ENCODE measurements around the gene LPAR3. TPM values are rescaled to one million over a fixed set of nuclear protein-coding genes. Genes with fewer than 3 reads are reported as not detected.

The LPAR3 gene
- polyA plus RNA-seq, 1 of the 3 experiments (the other 2 are of a cell fraction) = 0.08 TPM

DNA sequence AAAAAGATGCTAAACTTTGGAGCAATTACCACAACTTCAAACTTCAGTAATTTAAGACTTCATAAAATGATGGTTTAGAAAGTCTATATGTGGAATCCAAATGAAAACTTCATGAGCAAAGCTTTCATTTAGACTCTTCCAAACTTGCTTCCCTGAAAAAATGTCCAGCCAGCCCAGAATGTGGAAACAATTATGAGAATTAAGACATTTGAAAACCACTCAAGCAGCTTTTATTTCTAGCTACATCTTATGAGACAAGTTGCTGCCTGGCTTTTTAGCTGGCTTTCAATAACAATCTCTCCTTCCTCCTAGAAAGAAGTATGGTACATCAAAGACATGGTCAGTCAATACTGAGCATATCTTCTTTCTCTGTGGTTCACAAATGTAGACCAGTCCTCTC, 21.8 kb downstream of the LPAR3 start (continued):
- TF ChIP-seq, protein P1, sequence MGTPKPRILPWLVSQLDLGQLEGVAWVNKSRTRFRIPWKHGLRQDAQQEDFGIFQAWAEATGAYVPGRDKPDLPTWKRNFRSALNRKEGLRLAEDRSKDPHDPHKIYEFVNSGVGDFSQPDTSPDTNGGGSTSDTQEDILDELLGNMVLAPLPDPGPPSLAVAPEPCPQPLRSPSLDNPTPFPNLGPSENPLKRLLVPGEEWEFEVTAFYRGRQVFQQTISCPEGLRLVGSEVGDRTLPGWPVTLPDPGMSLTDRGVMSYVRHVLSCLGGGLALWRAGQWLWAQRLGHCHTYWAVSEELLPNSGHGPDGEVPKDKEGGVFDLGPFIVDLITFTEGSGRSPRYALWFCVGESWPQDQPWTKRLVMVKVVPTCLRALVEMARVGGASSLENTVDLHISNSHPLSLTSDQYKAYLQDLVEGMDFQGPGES (IDR thresholded peaks at IDR 0.05; ENCODE audit: low read depth, low read length) = no peak
- no peak for TF ChIP-seq JUND (IDR thresholded peaks at IDR 0.05)

- Histone ChIP-seq H3K36me3 (replicated peaks in 1 of 2; ENCODE audit: control insufficient read depth in 1 of 2, insufficient read depth in 2 of 2, low read length in 1 of 2) (no peaks in the 10 kb centered on the region), H3K4me3 (ENCODE audit: low read depth in 2 of 2, low read length in 1 of 2) (no peak overlapping the region), H2AFZ (ENCODE audit: low read depth) (no peak overlapping the region), H3K27me3 (ENCODE audit: insufficient read depth) (peaks cover 6% of the 10 kb centered on the region), H3K9me2 (no peaks in the 10 kb centered on the region), H3K27ac (ENCODE audit: low read depth in 2 of 2, low read length in 1 of 2) (no peak overlapping the region), H3K79me2 (ENCODE audit: insufficient read depth) (no peaks in the 10 kb centered on the region), H3K4me1 (ENCODE audit: control insufficient read depth in 1 of 2, insufficient read depth in 2 of 2, low read depth in 1 of 2, low read length in 1 of 2) (no peaks in the 10 kb centered on the region), H3K9me3 (no peaks in the 10 kb centered on the region), H3K4me2 (no peak overlapping the region), H4K20me1 (ENCODE audit: insufficient read depth) (no peaks in the 10 kb centered on the region), H3F3A (replicated peaks; ENCODE audit: insufficient read depth) (no peaks in the 10 kb centered on the region), H3K9ac (no peak overlapping the region)
- CTCF ChIA-PET = no interaction called here
- 7% methylated on average over 2 of the region's 2 CpGs for WGBS (ENCODE audit: low lambda C conversion rate)
- POLR2A ChIA-PET = no interaction called here
- DNase-seq = no peak
- TF ChIP-seq CTCF (IDR thresholded peaks at IDR 0.05) (no peak), ELF1 (IDR thresholded peaks at IDR 0.05) (no peak), EP300 (IDR thresholded peaks at IDR 0.05; ENCODE audit: borderline replicate concordance in 1 of 2, low read depth in 1 of 2, low read length in 1 of 2) (no peak), CHD2 (IDR thresholded peaks at IDR 0.05; ENCODE audit: low read length, partially characterized antibody) (no peak), NRF1 (IDR thresholded peaks at IDR 0.05; ENCODE audit: low read depth, low read length) (no peak), MEF2A (IDR thresholded peaks at IDR 0.05; ENCODE audit: borderline replicate concordance, low read depth) (no peak), RFX5 (IDR thresholded peaks at IDR 0.05; ENCODE audit: low read length) (no peak), JUND (IDR thresholded peaks at IDR 0.05) (no peak), GABPA (IDR thresholded peaks at IDR 0.05; ENCODE audit: low read depth) (no peak), YY1 (IDR thresholded peaks at IDR 0.05; ENCODE audit: low read depth) (no peak), FOSL2 (IDR thresholded peaks at IDR 0.05; ENCODE audit: borderline replicate concordance, low read depth) (no peak), POLR2AphosphoS5 (IDR thresholded peaks at IDR 0.05; ENCODE audit: low read depth, low read length) (no peak), TAF1 (IDR thresholded peaks at IDR 0.05; ENCODE audit: borderline replicate concordance, low read depth, low read length) (no peak), NFIC (IDR thresholded peaks at IDR 0.05; ENCODE audit: borderline replicate concordance) (no peak)
- TF ChIP-seq, protein P2, sequence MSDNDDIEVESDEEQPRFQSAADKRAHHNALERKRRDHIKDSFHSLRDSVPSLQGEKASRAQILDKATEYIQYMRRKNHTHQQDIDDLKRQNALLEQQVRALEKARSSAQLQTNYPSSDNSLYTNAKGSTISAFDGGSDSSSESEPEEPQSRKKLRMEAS (IDR thresholded peaks at IDR 0.05; ENCODE audit: low read depth) = no peak
- TF ChIP-seq, protein P3, sequence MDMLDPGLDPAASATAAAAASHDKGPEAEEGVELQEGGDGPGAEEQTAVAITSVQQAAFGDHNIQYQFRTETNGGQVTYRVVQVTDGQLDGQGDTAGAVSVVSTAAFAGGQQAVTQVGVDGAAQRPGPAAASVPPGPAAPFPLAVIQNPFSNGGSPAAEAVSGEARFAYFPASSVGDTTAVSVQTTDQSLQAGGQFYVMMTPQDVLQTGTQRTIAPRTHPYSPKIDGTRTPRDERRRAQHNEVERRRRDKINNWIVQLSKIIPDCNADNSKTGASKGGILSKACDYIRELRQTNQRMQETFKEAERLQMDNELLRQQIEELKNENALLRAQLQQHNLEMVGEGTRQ (IDR thresholded peaks at IDR 0.05; ENCODE audit: borderline replicate concordance, low read depth, low read length) = no peak
- TF ChIP-seq, protein P4, sequence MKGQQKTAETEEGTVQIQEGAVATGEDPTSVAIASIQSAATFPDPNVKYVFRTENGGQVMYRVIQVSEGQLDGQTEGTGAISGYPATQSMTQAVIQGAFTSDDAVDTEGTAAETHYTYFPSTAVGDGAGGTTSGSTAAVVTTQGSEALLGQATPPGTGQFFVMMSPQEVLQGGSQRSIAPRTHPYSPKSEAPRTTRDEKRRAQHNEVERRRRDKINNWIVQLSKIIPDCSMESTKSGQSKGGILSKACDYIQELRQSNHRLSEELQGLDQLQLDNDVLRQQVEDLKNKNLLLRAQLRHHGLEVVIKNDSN (IDR thresholded peaks at IDR 0.05; ENCODE audit: borderline replicate concordance, low read depth) = no peak
Measured at GRCh38 chr1:84870591-84870990, 22.4 kb downstream of the LPAR3 start.

Data from SK-N-SH (cell line).